SK-N-SH treated with all-trans-retinoic acid at 6 μM for 48 hours (cell line): ENCODE measurements around the gene BCHE.

Source experiments
- ATAC-seq: fragments of 200-7000 bp; cut with Tn5 transposase; 3 replicates; pipeline ENCODE4 v1.9.1; 2020; ENCODE audit warnings: mild to moderate bottlenecking, moderate library complexity
- ARNTL ChIP-seq: fragments of 450-650 bp; formaldehyde crosslinking; IDR thresholded peaks from 2 replicates; pipeline ENCODE4 v1.5.0; 2020; ENCODE audit warnings: low read depth, mild to moderate bottlenecking, moderate library complexity, borderline replicate concordance
- BACH2 ChIP-seq: fragments of 250-450 bp; sonication (Bioruptor Pico); IDR thresholded peaks from 2 replicates; pipeline ENCODE4 v1.9.0; 2021; ENCODE audit warnings: mild to moderate bottlenecking, borderline replicate concordance
- CREB5 ChIP-seq: fragments of 250-450 bp; sonication (Bioruptor Pico); IDR thresholded peaks from 2 replicates; pipeline ENCODE4 v1.5.1; 2020; ENCODE audit warnings: low read depth, mild to moderate bottlenecking, moderate library complexity
- CSDC2 ChIP-seq: fragments of 250-450 bp; sonication (Bioruptor Pico); IDR thresholded peaks from 2 replicates; pipeline ENCODE4 v1.5.0; 2020; ENCODE audit warnings: mild to moderate bottlenecking, moderate library complexity
- CSRNP3 ChIP-seq: fragments of 250-450 bp; sonication (Bioruptor Pico); IDR thresholded peaks from 2 replicates; pipeline ENCODE4 v1.5.1; 2021; ENCODE audit warnings: mild to moderate bottlenecking, moderate library complexity
- ESRRG ChIP-seq: fragments of 250-450 bp; sonication (Bioruptor Pico); IDR thresholded peaks from 2 replicates; pipeline ENCODE4 v1.6.1; 2021; ENCODE audit warnings: mild to moderate bottlenecking
- ISL1 ChIP-seq: fragments of 250-450 bp; sonication (Bioruptor Pico); IDR thresholded peaks from 2 replicates; pipeline ENCODE4 v2.1.2; 2022; ENCODE audit warnings: mild to moderate bottlenecking, moderate library complexity
- OSR1 ChIP-seq: fragments of 250-450 bp; sonication (Bioruptor Pico); IDR thresholded peaks from 2 replicates; pipeline ENCODE4 v1.8.0; 2022; ENCODE audit warnings: moderate library complexity, mild to moderate bottlenecking, inconsistent platforms
- PATZ1 ChIP-seq: fragments of 250-450 bp; sonication (Bioruptor Pico); IDR thresholded peaks from 2 replicates; pipeline ENCODE4 v1.8.0; 2020; ENCODE audit warnings: mild to moderate bottlenecking, moderate library complexity, borderline replicate concordance
- POU6F1 ChIP-seq: fragments of 250-450 bp; sonication (Bioruptor Pico); IDR thresholded peaks from 2 replicates; pipeline ENCODE4 v1.8.0; 2021; ENCODE audit warnings: low read depth, mild to moderate bottlenecking, moderate library complexity, borderline replicate concordance
- RARB ChIP-seq: fragments of 250-450 bp; sonication (Bioruptor Pico); IDR thresholded peaks from 2 replicates; pipeline ENCODE4 v1.8.0; 2021; ENCODE audit warnings: mild to moderate bottlenecking, moderate library complexity
- SNAI2 ChIP-seq: fragments of 250-450 bp; sonication (Bioruptor Pico); IDR thresholded peaks from 2 replicates; pipeline ENCODE4 v1.5.0; 2020; ENCODE audit warnings: mild to moderate bottlenecking, moderate library complexity
- TCF4 ChIP-seq: fragments of 250-450 bp; sonication (Bioruptor Pico); IDR thresholded peaks from 2 replicates; pipeline ENCODE4 v1.8.0; 2021; ENCODE audit warnings: mild to moderate bottlenecking, moderate library complexity, borderline replicate concordance
- TOX ChIP-seq: fragments of 250-450 bp; sonication (Bioruptor Pico); IDR thresholded peaks from 2 replicates; pipeline ENCODE4 v1.8.0; 2021; ENCODE audit warnings: mild to moderate bottlenecking, moderate library complexity, borderline replicate concordance
- ZC3H10 ChIP-seq: fragments of 250-450 bp; sonication (Bioruptor Pico); IDR thresholded peaks from 2 replicates; pipeline ENCODE4 v1.5.1; 2021; ENCODE audit warnings: mild to moderate bottlenecking, moderate library complexity
- ZFP3 ChIP-seq: fragments of 250-450 bp; sonication (Bioruptor Pico); IDR thresholded peaks from 2 replicates; pipeline ENCODE4 v1.5.0; 2020; ENCODE audit warnings: mild to moderate bottlenecking, moderate library complexity
- ZFP30 ChIP-seq: fragments of 450-650 bp; formaldehyde crosslinking; IDR thresholded peaks from 2 replicates; pipeline ENCODE4 v1.5.0; 2022; ENCODE audit warnings: mild to moderate bottlenecking, moderate library complexity
- ZNF565 ChIP-seq: fragments of 450-650 bp; formaldehyde crosslinking; conservative IDR thresholded peaks from 2 replicates; pipeline ENCODE4 v1.5.0; 2020; ENCODE audit warnings: low read depth, mild to moderate bottlenecking, moderate library complexity
- ZNF70 ChIP-seq: fragments of 450-650 bp; formaldehyde crosslinking; IDR thresholded peaks from 2 replicates; pipeline ENCODE4 v1.5.0; 2020; ENCODE audit warnings: mild to moderate bottlenecking, moderate library complexity
- ZNF8 ChIP-seq: fragments of 450-650 bp; formaldehyde crosslinking; IDR thresholded peaks from 2 replicates; pipeline ENCODE4 v1.5.0; 2020; ENCODE audit warnings: mild to moderate bottlenecking, moderate library complexity

Gene BCHE

GRCh38 chr3:165852191-165852590 is 15.0 kb upstream of the BCHE start:
- TF ChIP-seq BACH2 (CRISPR knock-in tag): no peak
- TF ChIP-seq CSDC2 (CRISPR knock-in tag): no peak
- TF ChIP-seq TCF4 (CRISPR knock-in tag): no peak
- TF ChIP-seq RARB (CRISPR knock-in tag): no peak
- no peak for TF ChIP-seq ZC3H10 (CRISPR knock-in tag)
- TF ChIP-seq PATZ1 (CRISPR knock-in tag): no peak
- no peak for TF ChIP-seq ZFP3
- no peak for TF ChIP-seq SNAI2 (CRISPR knock-in tag)
- no peak for TF ChIP-seq CREB5 (CRISPR knock-in tag)
- ATAC-seq: no peak

GRCh38 chr3:165846056-165846455 is 8.8 kb upstream of the BCHE start:
- ATAC-seq: no peak
- TF ChIP-seq PATZ1 (CRISPR knock-in tag): no peak
- TF ChIP-seq POU6F1 (CRISPR knock-in tag): no peak
- TF ChIP-seq ZC3H10 (CRISPR knock-in tag): no peak
- no peak for TF ChIP-seq ZNF8 (CRISPR knock-in tag)

- TF ChIP-seq CSRNP3 (CRISPR knock-in tag): no peak
- TF ChIP-seq ZFP30 (CRISPR knock-in tag): no peak
- no peak for TF ChIP-seq ESRRG
- no peak for TF ChIP-seq ARNTL (CRISPR knock-in tag)
- no peak for TF ChIP-seq ZNF8 (CRISPR knock-in tag)
- TF ChIP-seq CSDC2 (CRISPR knock-in tag): no peak
- TF ChIP-seq TOX (CRISPR knock-in tag): no peak
- ATAC-seq: no peak
Measured at GRCh38 chr3:165839296-165840076, 2.3 kb upstream of the BCHE start.

GRCh38 chr3:165837801-165838200 is 578 bp upstream of the BCHE start:
- ATAC-seq: no peak
- no peak for TF ChIP-seq RARB (CRISPR knock-in tag)
- TF ChIP-seq ZFP30 (CRISPR knock-in tag): no peak
- no peak for TF ChIP-seq CREB5 (CRISPR knock-in tag)
- TF ChIP-seq SNAI2 (CRISPR knock-in tag): no peak
- no peak for TF ChIP-seq BACH2 (CRISPR knock-in tag)
- TF ChIP-seq ISL1: no peak
- TF ChIP-seq TCF4 (CRISPR knock-in tag): no peak
- TF ChIP-seq ARNTL (CRISPR knock-in tag): no peak
- no peak for TF ChIP-seq CSRNP3 (CRISPR knock-in tag)
- no peak for TF ChIP-seq OSR1 (CRISPR knock-in tag)
- no peak for TF ChIP-seq PATZ1 (CRISPR knock-in tag)
- TF ChIP-seq ZNF565 (CRISPR knock-in tag): no peak
- TF ChIP-seq ZNF70 (CRISPR knock-in tag): no peak
